Epidermal melanocyte (primary cell): Measurements from ENCODE around the gene MICU1.
"Not testable (repeated sequence)": the region's sequence is repeated elsewhere in the genome, so short reads cannot be mapped to it uniquely, and the experiment has no call there.

Experiments
- DNase-seq: peaks from one replicate; pipeline ENCODE4 v3.0.0; 2011; ENCODE audit warnings: low spot score; ENCODE audit not compliant: insufficient read length

The MICU1 gene

GRCh38 chr10:72506474-72506873, 119.4 kb downstream of the MICU1 start:
- DNase-seq, result no peak

DNA sequence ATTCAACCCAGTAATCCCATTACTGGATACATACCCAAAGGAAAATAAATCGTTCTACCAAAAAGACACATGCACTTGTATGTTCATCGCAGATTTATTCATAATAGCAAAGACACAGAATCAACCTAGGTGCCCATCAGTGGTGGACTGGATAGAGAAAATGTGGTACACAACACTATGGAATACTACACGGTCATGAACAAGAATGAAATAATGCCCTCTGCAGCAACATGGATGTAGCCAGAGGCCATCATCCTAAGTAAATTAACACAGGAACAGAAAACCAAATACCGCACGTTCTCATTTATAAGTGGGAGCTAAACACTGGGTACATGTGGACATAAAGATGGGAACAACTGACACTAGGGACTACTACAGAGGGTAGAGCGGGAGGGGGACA, 120.4 kb downstream of the MICU1 start:
- no peak for DNase-seq

DNA sequence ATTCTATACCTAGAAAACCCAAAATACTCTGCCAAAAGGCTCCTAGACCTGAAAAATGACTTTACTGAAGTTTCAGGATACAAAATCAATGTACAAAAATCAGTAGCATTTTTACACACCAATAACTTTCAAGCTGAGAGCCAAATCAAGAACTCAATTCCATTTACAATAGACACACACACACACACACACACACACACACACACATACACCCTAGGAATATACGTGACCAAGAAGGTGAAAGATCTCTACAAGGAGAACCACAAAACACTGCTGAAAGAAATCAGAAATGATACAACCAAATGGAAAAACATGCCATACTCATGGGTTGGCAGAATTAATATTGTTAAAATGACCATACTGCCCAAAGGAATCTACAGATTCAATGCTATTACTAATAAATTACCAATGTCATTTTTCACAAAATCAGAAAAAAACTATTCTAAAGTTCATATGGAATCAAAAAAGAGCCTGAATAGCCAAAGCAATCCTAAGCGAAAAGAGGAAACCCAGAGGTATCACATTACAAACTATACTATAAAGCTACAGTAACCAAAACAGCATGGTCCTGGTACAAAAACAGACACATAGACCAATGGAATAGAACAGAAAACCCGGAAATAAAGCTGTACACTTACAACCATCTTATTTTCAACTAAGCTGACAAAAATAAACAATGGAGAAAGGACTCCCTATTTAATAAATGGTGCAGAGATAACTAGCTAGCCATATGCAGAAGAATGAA, 122.0 kb downstream of the MICU1 start:
- no peak for DNase-seq

- no peak for DNase-seq
Observed at GRCh38 chr10:72503241-72503640, 122.6 kb downstream of the MICU1 start.

DNA sequence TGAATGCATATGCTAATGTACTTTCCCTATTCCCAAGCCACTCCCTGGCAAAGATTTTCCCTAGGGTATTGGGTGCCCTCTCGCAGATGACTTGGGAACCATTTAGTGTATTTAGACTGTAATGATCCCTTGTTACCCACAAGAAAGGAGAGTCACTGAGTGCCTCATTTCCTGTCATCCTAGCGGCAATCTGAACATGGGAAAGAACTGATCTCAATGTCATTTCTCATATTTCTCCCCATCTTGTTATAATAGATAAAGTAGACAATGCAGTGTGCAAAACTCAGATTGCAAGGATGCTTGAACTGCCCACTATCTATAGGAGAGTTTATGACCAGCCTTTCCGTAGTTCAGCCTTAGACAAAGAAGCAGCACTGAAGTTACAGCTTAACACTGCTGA, 123.3 kb downstream of the MICU1 start:
- no peak for DNase-seq

- no peak for DNase-seq
Observed at GRCh38 chr10:72499701-72500100, 126.2 kb downstream of the MICU1 start.

DNA sequence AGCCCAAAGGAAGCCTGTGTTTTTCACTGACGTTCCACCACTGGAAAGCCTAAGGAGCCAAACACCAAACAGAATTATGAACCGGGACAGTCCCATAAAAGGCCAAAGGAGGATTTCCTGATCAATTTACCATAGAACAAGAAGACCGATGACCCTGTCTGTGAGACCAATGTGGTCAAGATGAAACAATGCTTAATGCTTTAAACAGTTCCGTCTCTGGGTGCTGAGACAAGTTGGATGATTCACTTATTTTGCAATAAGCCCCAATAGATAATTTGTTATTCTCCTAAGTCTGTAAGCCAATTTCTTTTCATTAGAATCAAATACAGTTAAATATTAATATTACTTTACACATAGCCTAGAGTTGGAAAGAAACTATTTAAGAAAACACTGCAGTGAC, 134.9 kb downstream of the MICU1 start:
- DNase-seq, result no peak

- DNase-seq, result no peak
Observed at GRCh38 chr10:72487521-72487920, 138.4 kb downstream of the MICU1 start.

- no peak for DNase-seq
Observed at GRCh38 chr10:72487116-72487515, 138.8 kb downstream of the MICU1 start.

- DNase-seq, result no peak
Observed at GRCh38 chr10:72485701-72486100, 140.2 kb downstream of the MICU1 start.

GRCh38 chr10:72484521-72484920, 141.4 kb downstream of the MICU1 start:
- no peak for DNase-seq

- no peak for DNase-seq
Observed at GRCh38 chr10:72483471-72483870, 142.4 kb downstream of the MICU1 start.

DNA sequence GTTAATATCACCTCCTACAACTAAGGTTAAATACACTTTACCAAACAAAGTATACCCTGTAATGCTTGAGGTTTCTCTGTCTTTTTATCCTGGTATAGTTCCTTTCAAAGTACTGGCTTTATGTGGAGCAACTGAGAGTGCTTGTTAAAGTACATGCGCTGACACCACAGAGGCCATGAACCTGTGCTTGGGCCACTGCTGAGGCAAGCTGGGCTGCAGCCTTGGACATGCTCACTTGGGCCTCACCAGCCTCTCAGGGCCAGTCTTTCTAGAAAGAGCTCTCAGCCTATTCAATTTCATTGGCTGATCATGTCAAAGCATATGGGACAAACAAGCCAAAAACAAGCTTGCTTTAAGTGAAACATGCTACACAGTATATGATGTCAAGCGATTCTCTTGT, 145.0 kb downstream of the MICU1 start:
- no peak for DNase-seq

DNA sequence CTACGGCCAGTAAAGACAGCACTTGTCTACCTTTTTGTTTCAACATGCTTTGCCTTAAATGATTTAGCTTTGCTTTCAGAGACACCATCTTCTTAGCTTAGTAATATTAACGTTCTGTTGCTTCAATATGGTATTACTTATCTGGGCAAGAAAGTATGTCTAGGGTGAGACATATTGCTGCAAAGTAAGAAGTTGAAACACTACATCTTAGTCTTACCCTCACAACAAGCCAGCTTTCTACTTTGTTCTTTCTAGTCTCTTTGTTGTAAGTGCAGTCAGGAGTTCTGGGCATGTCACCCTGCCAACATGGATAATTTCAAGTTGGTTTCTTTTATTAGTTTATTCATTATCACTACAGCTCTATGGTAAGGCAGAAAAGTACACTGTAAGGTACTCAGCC, 148.4 kb downstream of the MICU1 start:
- DNase-seq, result no peak

GRCh38 chr10:72472306-72472705, 153.6 kb downstream of the MICU1 start:
- DNase-seq, result no peak

- DNase-seq, result no peak
Observed at GRCh38 chr10:72470666-72471065, 155.2 kb downstream of the MICU1 start.

GRCh38 chr10:72467064-72467463, 158.8 kb downstream of the MICU1 start:
- not testable (repeated sequence) for DNase-seq

DNA sequence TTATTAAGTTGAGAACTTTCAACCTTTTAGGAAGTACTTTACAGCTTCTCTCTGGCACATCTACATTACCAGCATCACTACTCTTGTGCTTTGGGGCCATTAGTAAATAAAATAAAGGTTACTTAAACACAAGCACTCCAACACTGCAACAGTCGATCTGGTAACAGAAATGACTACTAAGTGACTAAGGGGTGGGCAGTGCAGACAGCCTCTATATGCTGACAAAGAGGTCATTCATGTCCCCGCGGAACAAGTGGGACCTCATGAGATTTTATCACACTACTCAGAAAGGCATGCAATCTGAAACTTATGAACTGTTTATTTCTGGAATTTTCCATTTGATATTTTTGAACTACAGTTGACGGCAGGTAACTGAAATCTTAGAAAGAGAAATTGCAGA, 159.9 kb downstream of the MICU1 start:
- no peak for DNase-seq

DNA sequence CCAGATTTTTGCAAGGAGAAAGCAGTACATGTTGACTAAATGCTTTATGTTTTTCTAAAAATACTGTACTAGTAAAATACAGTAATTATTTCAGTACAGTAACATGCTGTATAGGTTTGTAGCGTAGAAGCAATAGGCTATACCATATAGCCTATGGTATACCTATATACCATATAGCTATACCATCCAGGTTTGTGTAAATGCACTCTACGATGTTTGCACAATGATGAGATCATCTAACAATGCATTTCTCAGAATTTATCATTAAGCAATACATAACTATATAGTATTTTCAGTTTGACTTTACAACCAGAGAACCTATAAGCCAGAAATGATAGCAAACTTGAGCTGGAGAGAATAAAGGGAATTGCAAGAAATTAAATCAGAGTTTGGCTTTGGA, 161.4 kb downstream of the MICU1 start:
- no peak for DNase-seq

DNA sequence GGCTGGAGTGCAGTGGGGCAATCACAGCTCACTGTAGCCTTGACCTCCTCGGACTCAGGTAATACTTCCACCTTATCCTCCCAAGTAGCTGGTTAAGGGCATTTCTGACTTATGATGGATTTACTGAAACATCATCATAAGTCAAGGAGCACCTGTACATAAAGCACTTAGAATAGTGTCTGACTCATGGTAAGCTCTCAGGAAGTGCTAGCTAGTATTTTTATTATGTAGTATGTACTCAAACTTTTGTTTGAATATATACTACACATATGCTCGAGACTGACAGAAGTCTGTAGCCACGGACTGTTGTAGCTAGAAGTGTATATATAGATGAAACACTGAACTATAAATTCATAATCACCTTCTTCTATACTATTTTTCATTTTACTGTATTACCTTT, 163.6 kb downstream of the MICU1 start:
- no peak for DNase-seq

DNA sequence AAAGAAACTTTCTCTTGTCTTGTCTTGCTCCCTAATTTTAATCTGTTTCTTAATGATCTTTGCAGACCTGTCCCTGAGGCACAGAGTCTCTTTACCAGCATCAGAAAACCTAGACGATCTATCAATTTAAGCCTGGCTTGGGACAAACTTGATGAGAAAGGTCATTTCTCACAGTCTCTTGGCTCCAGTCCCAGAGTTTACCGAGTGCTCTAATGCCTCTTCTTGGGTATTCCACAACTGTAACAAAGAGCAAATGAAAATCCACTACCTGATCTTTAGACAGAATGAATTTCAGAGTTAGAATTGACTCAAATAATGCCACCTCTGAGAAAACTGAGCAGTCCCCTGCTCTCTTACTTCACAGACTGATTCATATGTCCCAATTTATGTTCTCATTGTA, 164.8 kb downstream of the MICU1 start:
- no peak for DNase-seq

DNA sequence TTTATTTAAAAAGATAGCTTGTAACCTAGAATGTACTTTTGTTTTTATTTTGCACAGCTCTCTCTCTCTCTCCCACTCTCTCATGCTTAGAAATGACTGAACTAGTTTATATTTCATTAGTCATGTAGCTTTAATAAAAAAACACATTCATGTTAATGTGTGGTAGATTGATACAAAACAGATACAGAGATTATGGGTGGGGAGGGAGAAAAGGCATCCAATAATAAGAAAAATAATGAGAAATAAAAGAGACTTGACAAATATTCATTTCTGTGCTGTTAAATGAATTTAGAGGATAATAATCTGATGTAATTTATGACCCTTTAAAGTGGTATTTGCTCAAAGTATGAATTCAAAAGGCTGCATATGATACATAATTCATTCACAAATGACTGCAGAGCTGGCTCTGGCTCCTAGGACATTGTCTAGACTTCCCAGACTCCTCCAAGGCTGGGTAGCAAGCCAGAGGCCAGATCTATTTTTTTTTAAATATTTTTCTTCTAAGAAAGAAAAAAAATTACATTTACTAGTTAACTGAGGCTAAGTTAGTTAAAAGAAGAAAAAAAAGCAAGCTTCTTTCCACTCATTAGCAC, 165.5 kb downstream of the MICU1 start:
- no peak for DNase-seq

GRCh38 chr10:72459301-72459700, 166.6 kb downstream of the MICU1 start:
- no peak for DNase-seq
